GM18505 (cell line): ENCODE measurements around the gene HSD17B14.
"Not testable (repeated sequence)": the region's sequence is repeated elsewhere in the genome, so short reads cannot be mapped to it uniquely, and the experiment has no call there.

ENCODE experiments used
- ATAC-seq: cut with Tn5 transposase; IDR thresholded peaks from one replicate; pipeline ENCODE4 v1.9.1; 2021; ENCODE audit not compliant: unreplicated experiment
- POLR2A ChIP-seq: IDR thresholded peaks from 4 replicates; pipeline ENCODE4 v1.6.1; 2011; ENCODE audit warnings: borderline replicate concordance; ENCODE audit not compliant: insufficient read depth, insufficient read length; ENCODE audit errors: extremely low read depth

HSD17B14 gene

DNA sequence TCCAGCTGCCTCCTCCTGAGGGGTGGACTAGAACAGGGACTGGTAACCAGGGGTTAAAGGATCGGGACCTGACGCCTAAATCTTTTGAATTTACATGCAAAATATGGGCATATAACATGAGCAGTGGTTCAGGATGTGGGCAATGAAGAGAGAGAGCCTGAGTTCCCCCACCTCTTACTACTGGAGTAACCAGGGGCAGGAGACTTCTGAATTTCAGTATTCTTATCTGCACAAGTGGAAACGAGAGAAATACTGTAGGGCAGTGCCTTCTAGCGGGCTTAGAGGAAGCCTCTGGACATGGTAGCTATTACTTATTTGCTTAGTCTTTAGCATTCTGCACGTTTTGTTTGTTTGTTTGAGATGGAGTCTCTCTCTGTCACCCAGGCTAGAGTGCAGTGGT, 51.8 kb downstream of the HSD17B14 start:
- TF ChIP-seq POLR2A, result no peak
- no peak for ATAC-seq

DNA sequence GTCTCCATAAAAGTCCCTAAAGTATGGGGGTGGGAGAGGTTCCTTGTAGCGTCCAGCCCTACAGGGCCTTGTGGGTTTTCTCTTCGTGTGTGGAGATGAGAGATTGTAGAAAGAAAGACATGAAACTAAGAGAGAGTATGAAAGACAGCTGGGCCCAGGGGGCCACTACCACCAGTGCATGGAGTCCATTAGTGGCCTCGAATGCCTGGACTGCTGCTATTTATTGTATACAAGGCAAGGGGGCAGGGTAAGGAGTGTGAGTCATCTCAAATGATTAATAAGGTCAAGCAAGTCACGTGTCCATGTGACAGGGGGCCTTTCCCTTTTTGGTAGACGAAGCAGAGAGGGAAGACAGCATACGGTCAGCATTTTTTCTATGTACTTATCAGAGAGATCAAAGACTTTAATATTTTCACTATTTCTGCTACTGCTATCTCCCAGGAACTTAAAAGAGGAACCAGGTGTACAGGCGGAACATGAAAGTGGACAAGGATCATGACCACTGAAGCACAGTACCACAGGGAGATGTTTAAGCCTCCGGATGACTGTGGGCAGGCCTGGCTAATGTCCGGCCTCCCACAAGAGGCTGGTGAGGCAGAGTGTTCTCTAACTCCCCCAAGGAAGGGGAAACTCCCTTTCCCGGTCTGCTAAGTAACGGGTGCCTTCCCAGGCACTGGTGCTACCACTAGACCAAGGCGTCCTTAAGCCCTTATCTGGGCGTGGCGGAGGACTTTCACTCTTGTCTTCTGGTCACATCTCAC, 55.5 kb downstream of the HSD17B14 start:
- no peak for ATAC-seq
- TF ChIP-seq POLR2A, result no peak

DNA sequence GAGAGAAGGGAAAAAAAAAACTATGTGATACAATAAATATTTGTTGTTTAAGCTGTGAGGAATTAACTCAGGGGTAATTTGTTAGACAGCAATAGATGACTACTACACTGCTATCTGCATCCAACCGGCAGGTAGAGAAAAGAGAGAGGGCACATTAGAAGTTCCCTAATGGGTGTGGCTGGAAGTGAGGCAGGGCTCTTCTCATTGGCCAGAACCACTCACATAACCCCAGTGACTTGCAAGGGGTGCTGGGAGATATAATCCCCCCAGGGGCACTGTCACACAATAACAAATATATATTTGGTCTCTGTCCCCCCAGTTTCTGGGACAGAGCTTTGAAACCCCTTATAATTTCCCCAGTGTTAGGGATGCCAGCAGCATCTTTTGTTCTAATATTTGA, 56.7 kb downstream of the HSD17B14 start:
- no peak for TF ChIP-seq POLR2A
- no peak for ATAC-seq

DNA sequence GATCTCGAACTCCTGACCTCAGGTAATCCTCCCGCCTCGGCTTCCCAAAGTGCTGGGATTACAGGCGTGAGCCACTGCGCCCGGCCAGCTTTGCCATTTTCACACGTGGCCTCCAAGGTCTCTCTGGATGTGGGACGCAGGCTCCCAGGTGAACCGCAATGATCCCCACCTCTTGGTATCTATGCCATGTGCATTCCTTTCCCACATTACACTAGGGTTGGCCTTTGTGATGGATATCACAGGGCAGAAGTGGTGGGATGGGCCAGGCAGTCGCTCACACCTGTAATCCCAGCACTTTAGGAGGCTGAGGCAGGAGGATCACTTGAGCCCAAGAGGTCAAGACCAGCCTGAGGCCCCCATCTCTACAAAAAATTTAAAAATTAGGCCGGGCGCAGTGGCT, 58.6 kb downstream of the HSD17B14 start:
- TF ChIP-seq POLR2A, result no peak
- ATAC-seq, result no peak

DNA sequence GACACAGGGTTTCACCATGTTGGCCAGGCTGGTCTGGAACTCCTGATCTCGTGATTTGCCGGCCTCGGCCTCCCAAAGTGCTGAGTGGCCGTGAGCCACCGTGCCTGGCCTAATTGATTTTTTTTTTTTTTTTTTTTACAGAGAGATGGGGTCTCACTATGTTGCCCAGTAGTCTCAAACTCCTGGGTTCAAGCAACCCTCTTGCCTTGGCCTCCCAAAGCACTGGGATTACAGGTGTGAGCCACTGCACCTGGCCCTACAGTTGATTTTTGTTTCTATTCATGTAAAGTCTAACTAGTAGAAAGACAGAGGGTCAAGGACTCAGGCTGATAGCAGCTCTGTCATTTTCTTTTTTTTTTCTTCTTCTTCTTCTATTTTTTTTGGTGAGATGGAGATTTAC, 59.2 kb downstream of the HSD17B14 start:
- TF ChIP-seq POLR2A, result no peak
- ATAC-seq, result no peak

DNA sequence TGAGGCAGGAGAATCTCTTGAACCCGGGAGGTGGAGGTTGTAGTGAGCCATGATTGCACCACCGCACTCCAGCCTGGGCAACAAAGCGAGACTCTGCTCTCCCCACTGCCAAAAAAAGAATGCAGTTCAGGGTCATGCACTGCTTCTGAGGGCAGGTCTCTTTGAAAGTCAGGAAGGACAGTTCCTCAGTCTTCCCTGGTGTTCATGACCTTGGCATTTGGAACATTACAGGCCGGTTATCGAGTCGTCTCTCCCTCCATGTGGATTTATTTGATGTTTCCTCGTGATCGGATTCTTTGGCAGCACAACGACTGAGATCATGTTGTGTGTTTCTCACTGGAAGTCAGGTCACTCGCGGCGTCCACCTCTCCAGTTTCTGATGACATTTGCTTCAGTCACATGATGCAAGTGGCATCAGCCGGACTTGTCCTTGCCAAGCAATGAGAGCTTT, 63.8 kb downstream of the HSD17B14 start:
- TF ChIP-seq POLR2A, result no peak
- ATAC-seq, result no peak

DNA sequence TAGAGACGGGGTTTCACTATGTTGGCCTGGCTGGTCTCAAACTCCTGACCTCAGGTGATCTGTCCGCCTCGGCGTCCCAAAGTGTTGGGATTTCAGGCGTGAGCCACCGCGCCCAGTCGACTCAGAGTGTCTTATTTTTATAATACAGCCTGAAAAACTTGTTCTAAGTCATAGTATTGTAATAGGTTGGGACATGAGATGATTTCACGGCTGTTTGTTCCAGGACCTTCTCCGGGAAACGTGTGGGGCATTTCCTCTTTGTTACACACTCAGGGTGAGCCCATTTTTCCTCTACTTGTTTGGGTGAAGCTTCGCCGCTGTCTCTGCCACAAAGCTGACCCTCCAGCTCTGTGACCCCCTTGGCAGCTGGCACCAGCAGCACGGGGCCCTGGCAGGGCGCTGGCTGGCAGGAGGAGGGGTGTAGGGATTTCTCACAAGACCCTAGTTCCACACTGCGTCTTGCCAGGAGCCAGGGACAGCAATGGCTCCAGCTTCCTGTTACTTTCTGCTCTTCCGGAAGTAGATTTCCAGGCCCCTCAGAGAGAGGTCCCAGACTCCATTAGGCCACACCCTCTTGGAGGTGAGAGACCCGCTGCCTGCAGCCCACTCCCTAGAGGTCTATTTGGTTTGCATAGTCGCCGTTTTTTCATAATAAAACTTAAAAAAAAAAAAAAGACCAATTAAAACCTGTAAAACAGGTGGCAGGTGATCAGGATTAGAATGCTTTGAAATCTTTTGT, 65.4 kb downstream of the HSD17B14 start:
- TF ChIP-seq POLR2A, result no peak
- ATAC-seq, result no peak

DNA sequence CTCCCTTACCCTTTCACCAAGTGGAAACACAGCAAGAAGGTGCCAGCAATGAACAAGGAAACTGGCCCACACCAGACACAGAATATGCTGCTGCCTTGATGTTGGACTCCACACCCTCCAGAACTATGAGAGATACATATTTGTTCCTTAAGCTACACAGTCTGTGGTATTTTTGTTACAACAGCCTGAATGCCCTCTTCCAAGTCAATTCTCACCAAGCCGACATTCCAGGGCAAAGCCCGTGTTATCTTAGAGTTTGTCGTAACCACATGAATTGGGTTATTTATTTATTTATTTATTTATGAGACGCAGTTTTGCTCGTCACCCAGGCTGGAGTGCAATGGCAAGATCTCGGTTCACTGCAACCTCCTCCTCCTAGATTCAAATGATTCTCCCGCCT, 66.0 kb downstream of the HSD17B14 start:
- no peak for TF ChIP-seq POLR2A
- no peak for ATAC-seq

DNA sequence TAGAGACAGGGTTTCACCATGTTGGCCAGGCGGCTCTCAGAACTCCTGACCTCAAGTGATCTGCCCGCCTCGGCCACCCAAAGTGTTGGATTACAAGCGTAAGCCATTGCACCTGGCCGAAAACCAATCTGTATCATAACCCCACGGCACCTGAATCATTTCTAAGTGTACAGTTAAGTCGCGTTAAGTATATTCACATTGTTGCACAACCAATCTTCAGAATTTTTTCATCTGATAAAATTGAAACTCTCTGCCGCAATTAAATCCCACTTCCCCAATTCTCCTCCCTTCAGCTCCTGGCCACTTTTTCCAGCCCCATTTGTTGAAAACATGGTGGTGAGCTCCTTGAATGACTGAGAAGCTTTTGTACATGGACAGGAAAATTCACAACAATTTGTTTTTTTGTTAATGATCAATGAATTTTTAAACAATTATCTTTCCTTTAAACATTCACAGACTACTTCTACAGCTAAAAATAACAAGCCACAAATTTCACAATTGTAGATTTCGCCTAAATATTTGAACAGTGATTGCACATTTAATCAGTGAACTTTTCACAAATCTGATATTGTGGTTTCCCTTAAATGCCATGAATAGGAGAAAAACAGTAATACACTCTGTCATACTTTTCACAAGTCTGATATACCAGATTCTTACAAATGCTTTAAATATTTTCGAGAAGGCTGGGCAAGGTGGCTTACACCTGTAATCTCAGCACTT, 67.1 kb downstream of the HSD17B14 start:
- no peak for ATAC-seq
- no peak for TF ChIP-seq POLR2A

DNA sequence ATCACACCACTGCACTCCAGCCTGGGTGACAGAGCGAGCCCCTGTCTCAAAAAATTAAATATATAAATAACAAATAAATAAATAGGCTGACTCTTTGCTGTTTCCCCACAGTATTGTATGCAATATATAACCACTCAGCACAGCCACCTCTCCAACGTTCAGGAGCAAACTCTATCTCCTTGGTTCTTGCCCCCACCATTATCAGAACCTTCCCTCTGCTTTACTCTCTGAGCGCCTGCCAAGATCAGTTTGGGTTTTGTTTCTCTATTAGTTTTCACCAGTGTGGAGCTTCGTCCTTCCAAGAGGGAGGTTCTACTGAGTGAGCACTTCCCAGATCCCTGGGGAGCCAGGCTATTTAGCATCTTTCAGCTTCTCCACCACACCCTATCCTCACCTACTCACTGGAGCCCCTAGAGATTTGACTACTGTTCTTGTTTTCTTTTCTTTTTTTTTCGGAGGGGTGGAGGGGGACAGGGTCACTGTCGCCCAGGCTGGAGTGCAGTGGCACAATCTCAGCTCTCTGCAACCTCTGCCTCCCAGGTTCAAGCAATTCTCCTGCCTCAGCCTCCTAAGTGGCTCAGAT, 68.0 kb downstream of the HSD17B14 start:
- not testable (repeated sequence) for ATAC-seq

DNA sequence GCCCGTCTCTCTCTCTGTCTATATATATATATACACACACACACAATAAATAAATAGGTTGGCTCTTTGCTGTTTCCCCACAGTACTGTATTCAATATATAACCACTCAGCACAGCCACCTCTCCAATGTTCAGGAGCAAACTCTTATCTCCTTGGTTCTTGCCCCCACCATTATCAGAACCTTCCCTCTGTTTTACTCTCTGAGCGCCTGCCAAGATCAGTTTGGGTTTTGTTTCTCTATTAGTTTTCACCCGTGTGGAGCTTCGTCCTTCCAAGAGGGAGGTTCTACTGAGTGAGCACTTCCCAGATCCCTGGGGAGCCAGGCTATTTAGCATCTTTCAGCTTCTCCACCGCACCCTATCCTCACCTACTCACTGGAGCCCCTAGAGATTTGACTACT, 70.5 kb downstream of the HSD17B14 start:
- ATAC-seq, result not testable (repeated sequence)
